Neural progenitor cell (in vitro differentiated cells): ENCODE results near the gene STAG1. TPM values are rescaled to one million over a fixed set of nuclear protein-coding genes. Genes with fewer than 3 reads are reported as not detected.
"Not testable (repeated sequence)": the region's sequence is repeated elsewhere in the genome, so short reads cannot be mapped to it uniquely, and the experiment has no call there.

Experiments
- DNase-seq: peaks from one replicate; pipeline ENCODE4 v3.0.0-alpha.2; 2016; ENCODE audit warnings: low spot score
- H2AFZ ChIP-seq: fragments of 200-600 bp; sonication (generic); replicated peaks from 2 replicates; pipeline ENCODE4 v1.6.1; 2016; ENCODE audit warnings: antibody characterized with exemption
- H3F3A ChIP-seq: fragments of 200-600 bp; sonication (generic); 2 replicates; pipeline ENCODE4 v1.6.1; 2016; ENCODE audit warnings: antibody characterized with exemption, low read depth
- H3K27ac ChIP-seq: fragments of 200-600 bp; sonication (generic); 2 replicates; pipeline ENCODE4 v1.5.1; 2016; ENCODE audit warnings: mild to moderate bottlenecking
- H3K27me3 ChIP-seq: fragments of 200-600 bp; sonication (generic); 2 replicates; pipeline ENCODE4 v1.6.1; 2016; ENCODE audit warnings: mild to moderate bottlenecking, moderate library complexity
- H3K36me3 ChIP-seq: fragments of 200-600 bp; sonication (generic); 2 replicates; pipeline ENCODE4 v1.5.1; 2016
- H3K4me1 ChIP-seq: fragments of 200-600 bp; sonication (generic); 2 replicates; pipeline ENCODE4 v1.6.1; 2016; ENCODE audit warnings: mixed run types
- H3K4me2 ChIP-seq: fragments of 200-600 bp; sonication (generic); 2 replicates; pipeline ENCODE4 v1.6.1; 2016
- H3K4me3 ChIP-seq: fragments of 200-600 bp; sonication (generic); 2 replicates; pipeline ENCODE4 v1.5.1; 2016
- H3K79me2 ChIP-seq: fragments of 200-600 bp; sonication (generic); 2 replicates; pipeline ENCODE4 v1.6.1; 2016; ENCODE audit warnings: low read depth
- H3K9ac ChIP-seq: fragments of 200-600 bp; sonication (generic); 2 replicates; pipeline ENCODE4 v1.6.1; 2016
- H3K9me3 ChIP-seq: fragments of 200-600 bp; sonication (generic); 2 replicates; pipeline ENCODE4 v1.5.1; 2016; ENCODE audit warnings: low read depth
- H4K20me1 ChIP-seq: fragments of 200-600 bp; sonication (generic); 2 replicates; pipeline ENCODE4 v1.6.1; 2016; ENCODE audit warnings: low read depth
- H3K27ac Mint-ChIP-seq: 3 replicates; pipeline ENCODE4 v1.8.0; 2021; ENCODE audit warnings: mixed read lengths
- H3K27me3 Mint-ChIP-seq: 2 replicates; pipeline ENCODE4 v1.8.0; 2022; ENCODE audit warnings: low read depth, mild to moderate bottlenecking, inconsistent platforms, moderate library complexity, mixed read lengths; ENCODE audit not compliant: insufficient read depth
- H3K36me3 Mint-ChIP-seq: 3 replicates; pipeline ENCODE4 v1.8.0; 2021; ENCODE audit warnings: mixed read lengths
- H3K4me1 Mint-ChIP-seq: 3 replicates; pipeline ENCODE4 v1.8.0; 2021; ENCODE audit warnings: mixed read lengths
- H3K4me3 Mint-ChIP-seq: 3 replicates; pipeline ENCODE4 v1.8.0; 2021; ENCODE audit warnings: mild to moderate bottlenecking, moderate library complexity, mixed read lengths
- H3K9me3 Mint-ChIP-seq: 3 replicates; pipeline ENCODE4 v1.8.0; 2020; ENCODE audit warnings: mixed read lengths
- EZH2 ChIP-seq: fragments of 200-600 bp; sonication (generic); IDR thresholded peaks from 2 replicates; pipeline ENCODE4 v1.6.1; 2017; ENCODE audit warnings: antibody characterized with exemption, mild to moderate bottlenecking, moderate library complexity
- EZH2phosphoT487 ChIP-seq: fragments of 200-600 bp; sonication (generic); IDR thresholded peaks from 2 replicates; pipeline ENCODE4 v1.6.1; 2017; ENCODE audit warnings: antibody characterized with exemption
- total RNA-seq: library from RNA; depleted of rRNA; stranded (reverse); fragments of >200 nt; gene quantifications from 2 replicates; pipeline ENCODE4 v1.2.3, GENCODE V29; 2015; ENCODE audit warnings: low replicate concordance
- TF ChIP-seq, protein P1 (sequence below): fragments of 200-600 bp; sonication (generic); IDR thresholded peaks from 2 replicates; pipeline ENCODE4 v1.5.1; 2017; ENCODE audit warnings: antibody characterized with exemption, mild to moderate bottlenecking

Gene STAG1
- total RNA-seq, 1 donor from 2014 or later: 38.3 TPM

DNA sequence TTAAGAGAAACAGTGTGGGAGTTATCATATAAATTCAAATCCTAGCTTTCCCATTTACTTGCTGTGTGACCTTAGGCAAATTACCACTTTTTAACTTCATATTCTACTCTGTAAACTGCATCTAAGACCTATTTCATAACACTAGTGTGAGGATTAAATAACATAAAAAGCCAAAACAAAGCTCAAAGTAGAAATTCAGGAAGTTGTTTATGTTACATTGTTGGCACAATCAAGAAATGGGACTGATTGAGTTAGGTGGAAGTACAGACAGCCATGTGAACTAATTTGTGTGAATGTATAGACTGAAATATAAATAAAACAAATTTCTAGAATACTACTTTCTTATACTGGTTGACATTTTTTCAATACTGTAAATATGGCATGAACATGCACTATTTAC is 131.7 kb downstream of the STAG1 start:
- H3K27me3 ChIP-seq: no peaks in the 10 kb centered on the region
- H3K9ac ChIP-seq: no peak overlapping the region
- no peaks in the 10 kb centered on the region for H3K9me3 ChIP-seq
- H3K4me1 ChIP-seq: peaks cover 6% of the 10 kb centered on the region
- Mint-ChIP-seq H3K9me3 (no peaks in the 10 kb centered on the region), H3K4me3 (no peak overlapping the region), H3K27ac (no peak overlapping the region), H3K27me3 (no peaks in the 10 kb centered on the region), H3K4me1 (peaks cover 9% of the 10 kb centered on the region), H3K36me3 (peaks cover 27% of the 10 kb centered on the region)
- no peaks in the 10 kb centered on the region for H4K20me1 ChIP-seq
- no peak for DNase-seq
- H3F3A ChIP-seq: peaks cover 5% of the 10 kb centered on the region
- TF ChIP-seq, protein P1, sequence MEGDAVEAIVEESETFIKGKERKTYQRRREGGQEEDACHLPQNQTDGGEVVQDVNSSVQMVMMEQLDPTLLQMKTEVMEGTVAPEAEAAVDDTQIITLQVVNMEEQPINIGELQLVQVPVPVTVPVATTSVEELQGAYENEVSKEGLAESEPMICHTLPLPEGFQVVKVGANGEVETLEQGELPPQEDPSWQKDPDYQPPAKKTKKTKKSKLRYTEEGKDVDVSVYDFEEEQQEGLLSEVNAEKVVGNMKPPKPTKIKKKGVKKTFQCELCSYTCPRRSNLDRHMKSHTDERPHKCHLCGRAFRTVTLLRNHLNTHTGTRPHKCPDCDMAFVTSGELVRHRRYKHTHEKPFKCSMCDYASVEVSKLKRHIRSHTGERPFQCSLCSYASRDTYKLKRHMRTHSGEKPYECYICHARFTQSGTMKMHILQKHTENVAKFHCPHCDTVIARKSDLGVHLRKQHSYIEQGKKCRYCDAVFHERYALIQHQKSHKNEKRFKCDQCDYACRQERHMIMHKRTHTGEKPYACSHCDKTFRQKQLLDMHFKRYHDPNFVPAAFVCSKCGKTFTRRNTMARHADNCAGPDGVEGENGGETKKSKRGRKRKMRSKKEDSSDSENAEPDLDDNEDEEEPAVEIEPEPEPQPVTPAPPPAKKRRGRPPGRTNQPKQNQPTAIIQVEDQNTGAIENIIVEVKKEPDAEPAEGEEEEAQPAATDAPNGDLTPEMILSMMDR: no peak
- TF ChIP-seq EZH2 (no peak), EZH2phosphoT487 (no peak)
- no peaks in the 10 kb centered on the region for H3K36me3 ChIP-seq
- no peak overlapping the region for H3K27ac ChIP-seq
- no peak overlapping the region for H2AFZ ChIP-seq
- H3K4me2 ChIP-seq: no peak overlapping the region
- no peak overlapping the region for H3K4me3 ChIP-seq
- peaks cover 11% of the 10 kb centered on the region for H3K79me2 ChIP-seq

DNA sequence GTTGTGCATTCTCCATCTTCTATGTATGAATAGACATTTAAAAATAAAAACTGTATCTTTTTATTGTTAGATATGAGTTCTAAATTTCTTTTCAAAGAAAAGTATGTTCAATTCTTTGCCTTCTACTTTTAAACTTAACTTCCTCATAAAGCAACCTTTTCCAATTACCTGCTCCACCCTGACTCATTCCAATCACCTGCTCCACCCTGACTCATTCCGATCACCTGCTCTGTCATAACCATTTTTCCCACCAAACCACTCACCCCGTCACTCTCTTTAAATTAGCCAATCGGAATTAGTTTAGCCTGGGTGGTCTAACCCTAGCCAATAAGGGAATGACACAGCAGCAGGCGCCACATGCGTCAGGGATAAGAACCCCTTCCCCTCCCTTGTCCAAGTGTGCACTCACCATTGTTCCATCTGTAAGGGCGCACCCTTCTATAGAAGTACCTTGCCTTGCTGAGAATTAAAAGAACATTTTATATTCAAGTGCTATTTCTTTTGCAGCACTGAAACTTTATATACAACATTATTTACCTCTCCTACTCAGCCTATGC is 134.1 kb downstream of the STAG1 start:
- H3F3A ChIP-seq, H3K4me1 Mint-ChIP-seq: not testable (repeated sequence)

DNA sequence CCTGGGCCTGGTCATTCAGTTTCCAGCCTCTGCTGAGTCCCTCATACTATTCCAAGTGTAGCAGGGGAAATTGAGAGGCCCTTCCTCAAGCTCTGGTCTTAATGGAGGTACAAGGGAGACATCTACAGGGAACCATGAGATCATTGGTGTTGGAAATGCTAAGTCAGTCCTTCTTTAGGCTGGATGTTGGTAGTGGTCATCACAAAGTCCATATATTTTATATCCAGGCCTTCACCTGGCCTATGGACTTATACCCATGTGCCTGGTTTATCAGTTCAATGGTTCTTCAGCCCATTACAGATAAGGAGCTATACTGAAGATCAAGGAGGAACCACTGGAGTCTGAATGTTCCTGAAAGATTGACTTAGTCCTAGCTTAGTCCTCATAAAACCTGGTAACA is 135.0 kb downstream of the STAG1 start:
- Histone ChIP-seq H3K27me3 (no peaks in the 10 kb centered on the region), H3K4me3 (no peak overlapping the region), H3K79me2 (no peaks in the 10 kb centered on the region), H3K9ac (no peak overlapping the region), H3K9me3 (no peaks in the 10 kb centered on the region), H3F3A (peaks cover 5% of the 10 kb centered on the region), H3K4me2 (no peak overlapping the region), H3K36me3 (no peaks in the 10 kb centered on the region), H4K20me1 (no peaks in the 10 kb centered on the region), H3K4me1 (no peaks in the 10 kb centered on the region), H3K27ac (no peak overlapping the region), H2AFZ (no peak overlapping the region)
- Mint-ChIP-seq H3K4me3 (no peak overlapping the region), H3K4me1 (no peaks in the 10 kb centered on the region), H3K27me3 (no peaks in the 10 kb centered on the region), H3K36me3 (peaks cover 25% of the 10 kb centered on the region), H3K9me3 (no peaks in the 10 kb centered on the region), H3K27ac (no peak overlapping the region)
- no peak for DNase-seq
- TF ChIP-seq EZH2phosphoT487 (no peak), EZH2 (no peak)
- TF ChIP-seq, protein P1: no peak

More for the DNA sequence above, 134.1 kb downstream of the STAG1 start:
- not testable (repeated sequence) for H3K27me3 ChIP-seq, H3K9me3 Mint-ChIP-seq, H3K36me3 ChIP-seq, H3K27ac ChIP-seq, H3K4me2 ChIP-seq, H3K4me3 ChIP-seq, H3K9ac ChIP-seq, H2AFZ ChIP-seq, H3K79me2 ChIP-seq, DNase-seq, H3K4me3 Mint-ChIP-seq, H3K27me3 Mint-ChIP-seq, H3K4me1 ChIP-seq, H4K20me1 ChIP-seq, H3K9me3 ChIP-seq
- Mint-ChIP-seq H3K27ac (peak overlapping the region; percentile 17), H3K36me3 (peaks cover 28% of the 10 kb centered on the region)

DNA sequence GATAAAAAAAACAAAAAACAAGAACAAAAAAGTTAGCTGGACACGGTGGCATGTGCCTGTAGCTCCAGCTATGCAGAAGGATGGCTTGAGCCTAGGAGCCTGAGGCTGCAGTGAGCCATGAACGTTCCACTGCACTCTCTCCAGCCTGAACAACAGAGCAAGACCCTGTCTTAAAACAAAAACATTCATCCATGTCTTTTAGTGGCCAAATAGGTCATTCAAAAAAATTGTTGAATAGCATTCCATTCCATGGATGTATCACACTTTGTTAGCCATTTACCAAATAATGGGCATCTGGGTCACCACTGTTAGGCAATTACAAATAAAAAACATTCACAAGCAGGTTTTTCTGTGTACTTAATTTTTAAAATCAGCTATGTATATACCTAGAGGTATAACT is 139.7 kb downstream of the STAG1 start:
- H3K27ac Mint-ChIP-seq: no peak overlapping the region
- no peak overlapping the region for H3K4me3 ChIP-seq
- H3K9ac ChIP-seq: no peak overlapping the region
- H3K36me3 Mint-ChIP-seq: peaks cover 13% of the 10 kb centered on the region
- no peak overlapping the region for H2AFZ ChIP-seq
- no peaks in the 10 kb centered on the region for H3K79me2 ChIP-seq
- TF ChIP-seq, protein P1: no peak
- no peak for TF ChIP-seq EZH2phosphoT487
- no peak for TF ChIP-seq EZH2
- H3K27me3 Mint-ChIP-seq: no peaks in the 10 kb centered on the region
- no peaks in the 10 kb centered on the region for H3F3A ChIP-seq
- no peaks in the 10 kb centered on the region for H3K9me3 ChIP-seq
- H3K4me2 ChIP-seq: no peak overlapping the region
- no peak for DNase-seq
- H3K36me3 ChIP-seq: no peaks in the 10 kb centered on the region
- H3K4me1 Mint-ChIP-seq: no peaks in the 10 kb centered on the region
- no peaks in the 10 kb centered on the region for H3K9me3 Mint-ChIP-seq
- H3K27me3 ChIP-seq: no peaks in the 10 kb centered on the region
- no peaks in the 10 kb centered on the region for H4K20me1 ChIP-seq
- H3K4me1 ChIP-seq: no peaks in the 10 kb centered on the region
- no peak overlapping the region for H3K4me3 Mint-ChIP-seq
- no peak overlapping the region for H3K27ac ChIP-seq
